HG03280 (cell line): Measurements from ENCODE around the gene UPK1A.
"Not testable (repeated sequence)": the region's sequence is repeated elsewhere in the genome, so short reads cannot be mapped to it uniquely, and the experiment has no call there.

Source experiments
- ATAC-seq: cut with Tn5 transposase; IDR thresholded peaks from one replicate; pipeline ENCODE4 v1.9.1; 2021; ENCODE audit warnings: mild to moderate bottlenecking, moderate library complexity; ENCODE audit not compliant: unreplicated experiment

The UPK1A gene

GRCh38 chr19:35644206-35644986, 21.9 kb upstream of the UPK1A start:
- peak; percentile 75 for ATAC-seq

- ATAC-seq: no peak
These were observed 21.2 kb upstream of the UPK1A start for GRCh38 chr19:35644987-35645679.

DNA sequence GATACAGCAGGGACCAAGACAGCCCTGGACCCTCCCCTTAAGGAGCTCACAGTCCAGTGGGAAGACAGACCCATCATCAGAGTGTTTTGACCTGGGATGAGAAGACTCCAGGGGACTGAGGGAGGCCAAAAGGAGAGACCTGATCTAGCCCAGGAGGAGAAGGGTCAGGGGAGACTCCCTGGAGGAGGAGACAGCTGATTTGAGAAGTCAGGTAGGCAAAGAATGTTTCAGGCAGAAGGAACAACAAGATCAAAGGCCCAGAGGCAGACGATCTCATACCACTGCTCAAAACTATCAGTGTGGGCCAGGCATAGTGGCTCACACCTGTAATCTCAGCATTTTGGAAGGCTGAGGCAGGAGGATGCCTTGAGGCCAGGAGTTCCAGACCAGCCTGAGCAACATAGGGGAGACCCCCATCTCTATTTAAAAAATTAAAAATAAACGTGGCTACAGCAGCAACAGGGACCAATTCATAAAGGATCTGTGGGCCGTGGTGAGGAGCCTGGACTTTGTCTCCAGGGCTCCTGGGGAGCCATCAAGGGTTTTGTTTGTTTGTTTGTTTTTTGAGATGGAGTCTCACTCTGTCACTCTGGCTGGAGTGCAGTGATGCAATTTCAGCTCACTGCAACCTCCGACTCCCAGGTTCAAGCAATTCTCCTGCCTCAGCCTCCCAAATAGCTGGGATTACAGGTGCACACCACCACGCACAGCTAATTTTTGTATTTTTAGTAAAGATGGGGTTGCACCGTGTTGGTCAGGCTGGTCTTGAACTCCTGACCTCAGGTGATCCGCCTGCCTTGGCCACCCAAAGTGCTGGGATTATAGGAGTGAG, 20.4 kb upstream of the UPK1A start:
- no peak for ATAC-seq

- peak; percentile 47 for ATAC-seq
These were observed 18.0 kb upstream of the UPK1A start, which contains the start of gene COX6B1 for GRCh38 chr19:35648017-35648961. COX6B1 (plus strand) TSS chr19:35648323; CDS start chr19:35651244, 2,921 bp downstream.

- no peak for ATAC-seq
These were observed 15.7 kb upstream of the UPK1A start for GRCh38 chr19:35650581-35650980.

GRCh38 chr19:35654828-35655227, 11.5 kb upstream of the UPK1A start:
- ATAC-seq: not testable (repeated sequence)

DNA sequence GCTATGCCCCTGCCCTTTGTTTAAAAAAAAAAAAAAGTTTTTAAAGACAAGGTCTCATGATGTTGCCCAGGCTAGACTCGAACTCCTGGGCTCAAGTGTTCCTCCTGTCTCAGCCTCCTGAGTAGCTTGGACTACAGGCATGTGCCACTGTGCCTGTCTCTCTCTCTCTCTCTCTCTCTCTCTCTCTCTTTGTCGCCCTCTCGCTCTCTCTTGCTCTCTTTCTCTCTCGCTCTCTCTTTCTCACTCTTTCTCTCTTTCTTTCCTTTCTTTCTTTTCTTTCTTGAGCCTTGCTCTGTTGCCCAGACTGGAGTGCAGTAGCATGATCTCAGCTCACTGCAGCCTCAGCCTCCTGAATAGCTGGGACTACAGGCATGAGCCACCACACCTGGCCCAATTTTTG, 10.7 kb upstream of the UPK1A start:
- ATAC-seq: no peak

DNA sequence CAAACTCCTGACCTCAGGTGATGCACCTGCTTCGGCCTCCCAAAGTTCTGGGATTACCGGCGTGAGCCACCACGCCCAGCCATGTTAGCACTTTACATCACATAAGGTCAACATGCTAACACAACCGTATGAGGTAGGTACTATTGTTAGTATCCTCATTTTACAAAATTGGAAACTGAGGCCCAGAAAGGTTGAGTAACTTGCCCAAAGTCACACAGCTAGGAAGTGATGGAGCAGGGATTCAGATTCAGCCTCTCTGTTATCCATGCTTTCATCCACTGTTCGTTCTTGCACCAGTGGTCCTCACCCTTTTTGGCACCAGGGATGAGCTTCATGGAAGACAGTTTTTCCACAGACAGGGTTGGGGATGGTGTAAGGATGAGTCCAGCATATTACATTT, 9.6 kb upstream of the UPK1A start:
- ATAC-seq: no peak

GRCh38 chr19:35657904-35658700, 8.2 kb upstream of the UPK1A start:
- no peak for ATAC-seq

- ATAC-seq: no peak
These were observed 4.3 kb upstream of the UPK1A start for GRCh38 chr19:35661995-35662340.

GRCh38 chr19:35663981-35664380, 2.3 kb upstream of the UPK1A start:
- ATAC-seq: no peak

DNA sequence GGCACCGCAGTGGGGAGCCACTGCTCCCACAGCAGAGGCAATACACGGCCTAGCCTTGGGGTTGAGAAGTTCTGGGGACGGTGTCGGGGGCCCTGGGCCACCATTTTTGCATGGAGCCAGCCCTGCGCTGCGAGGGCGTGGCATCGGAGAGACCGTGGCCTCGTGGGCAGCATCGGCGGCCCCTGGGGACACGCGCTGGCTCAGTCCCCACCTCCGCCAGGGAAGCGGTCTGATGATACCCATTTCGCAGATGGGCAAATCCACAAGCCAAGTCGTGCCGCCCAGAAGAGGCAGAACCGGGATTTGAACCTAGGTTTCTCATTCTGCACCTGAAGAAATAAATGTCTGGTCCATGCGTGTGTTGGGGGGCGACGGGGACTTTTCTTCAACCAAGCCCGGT, 1.2 kb upstream of the UPK1A start:
- no peak for ATAC-seq

DNA sequence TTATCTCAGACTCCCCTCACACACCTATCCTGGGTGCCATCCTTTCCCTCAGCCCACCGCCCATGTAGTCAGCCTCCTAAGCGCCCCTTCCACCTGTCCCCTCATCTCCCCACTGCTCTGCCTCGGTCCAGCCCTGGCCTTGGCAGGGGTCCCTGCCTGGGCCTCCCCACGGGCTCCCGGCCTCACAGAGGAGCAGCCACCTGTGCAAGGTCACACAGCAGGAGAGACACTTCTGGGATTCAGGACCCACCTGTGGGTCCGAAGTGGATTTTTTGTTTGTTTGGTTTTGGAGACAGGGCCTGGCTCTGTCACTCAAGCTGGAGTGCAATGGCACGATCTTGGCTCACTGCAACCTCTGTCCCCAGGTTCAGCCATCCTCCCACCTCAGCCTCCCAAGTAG, 713 bp upstream of the UPK1A start:
- ATAC-seq: no peak

DNA sequence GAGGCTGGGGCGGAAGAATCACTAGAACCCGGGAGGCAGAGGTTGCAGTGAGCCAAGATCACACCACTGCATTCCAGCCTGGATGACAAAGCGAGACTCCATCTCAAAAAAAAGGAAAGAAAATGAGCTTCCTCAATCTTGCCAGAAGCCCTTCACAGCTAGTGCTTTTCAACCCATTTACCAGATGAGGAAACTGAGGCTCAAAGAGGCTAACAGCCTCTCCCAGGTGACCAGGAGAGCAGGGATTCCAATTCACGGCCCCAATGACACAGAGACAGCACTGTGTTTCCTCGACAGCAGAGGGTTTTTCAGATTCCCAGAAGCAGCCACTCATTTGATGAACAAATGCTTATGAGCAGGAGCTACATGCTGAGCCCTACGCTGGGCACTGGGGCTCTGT, 3.2 kb downstream of the UPK1A start:
- no peak for ATAC-seq

GRCh38 chr19:35669974-35670373, 3.7 kb downstream of the UPK1A start:
- ATAC-seq: no peak

- ATAC-seq: no peak
These were observed 4.4 kb downstream of the UPK1A start for GRCh38 chr19:35670686-35671085.

DNA sequence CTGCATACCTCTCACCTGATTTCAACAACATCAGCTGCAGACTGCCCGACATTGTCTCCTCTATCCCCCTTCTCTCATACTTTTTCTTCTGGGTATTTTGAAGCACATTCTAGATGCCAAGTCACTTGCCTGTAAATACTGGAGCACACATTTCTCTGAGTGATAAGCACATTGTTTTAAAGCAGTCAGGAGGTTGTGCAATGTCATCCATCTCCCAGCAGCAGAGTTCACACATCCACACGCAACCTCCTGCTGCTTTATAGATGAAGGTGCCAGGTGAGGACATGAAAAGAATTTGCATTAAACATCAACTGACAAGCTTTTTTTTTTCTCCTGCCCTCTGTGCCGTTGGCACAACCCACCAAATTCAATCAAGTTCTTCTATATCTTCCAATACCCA, 5.5 kb downstream of the UPK1A start:
- ATAC-seq: no peak

DNA sequence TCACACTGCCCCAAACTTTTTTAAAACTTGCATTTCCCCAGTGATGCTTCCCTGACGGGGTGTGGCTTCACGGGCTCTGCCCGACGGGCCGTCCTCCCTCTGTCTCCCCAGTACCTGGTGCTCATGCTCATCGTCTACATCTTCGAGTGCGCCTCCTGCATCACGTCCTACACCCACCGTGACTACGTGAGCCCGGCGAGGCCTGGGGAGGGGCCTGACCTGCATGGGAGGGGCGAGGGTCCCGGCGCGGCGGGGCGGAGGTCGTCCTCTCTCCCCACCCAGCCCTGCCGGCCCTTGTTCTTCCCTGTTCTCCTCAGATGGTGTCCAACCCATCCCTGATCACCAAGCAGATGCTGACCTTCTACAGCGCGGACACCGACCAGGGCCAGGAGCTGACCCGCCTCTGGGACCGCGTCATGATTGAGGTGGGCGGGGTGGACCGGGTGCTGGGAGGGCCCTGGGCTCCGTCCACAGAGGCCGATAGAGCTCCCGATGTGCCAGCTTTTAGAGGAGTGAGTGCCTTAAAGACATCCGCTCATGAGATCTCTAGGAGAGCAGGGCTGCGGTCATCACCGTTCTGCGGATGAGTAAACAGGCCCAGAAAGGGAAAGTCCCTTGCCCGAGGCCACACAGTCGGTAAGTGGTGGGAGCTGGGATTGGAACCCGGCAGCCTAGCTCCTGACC, 6.9 kb downstream of the UPK1A start:
- ATAC-seq: no peak

- no peak for ATAC-seq
These were observed 9.3 kb downstream of the UPK1A start for GRCh38 chr19:35675589-35676140.
